ENCODE measurements around the gene CCDC152. TPM values are rescaled to one million over a fixed set of nuclear protein-coding genes. Genes with fewer than 3 reads are reported as not detected.

Gene CCDC152
- total RNA-seq, 4 donors from 2014 or later, result 1.2 to 5.4 (median 1.7) TPM

- TF ChIP-seq, protein P1, sequence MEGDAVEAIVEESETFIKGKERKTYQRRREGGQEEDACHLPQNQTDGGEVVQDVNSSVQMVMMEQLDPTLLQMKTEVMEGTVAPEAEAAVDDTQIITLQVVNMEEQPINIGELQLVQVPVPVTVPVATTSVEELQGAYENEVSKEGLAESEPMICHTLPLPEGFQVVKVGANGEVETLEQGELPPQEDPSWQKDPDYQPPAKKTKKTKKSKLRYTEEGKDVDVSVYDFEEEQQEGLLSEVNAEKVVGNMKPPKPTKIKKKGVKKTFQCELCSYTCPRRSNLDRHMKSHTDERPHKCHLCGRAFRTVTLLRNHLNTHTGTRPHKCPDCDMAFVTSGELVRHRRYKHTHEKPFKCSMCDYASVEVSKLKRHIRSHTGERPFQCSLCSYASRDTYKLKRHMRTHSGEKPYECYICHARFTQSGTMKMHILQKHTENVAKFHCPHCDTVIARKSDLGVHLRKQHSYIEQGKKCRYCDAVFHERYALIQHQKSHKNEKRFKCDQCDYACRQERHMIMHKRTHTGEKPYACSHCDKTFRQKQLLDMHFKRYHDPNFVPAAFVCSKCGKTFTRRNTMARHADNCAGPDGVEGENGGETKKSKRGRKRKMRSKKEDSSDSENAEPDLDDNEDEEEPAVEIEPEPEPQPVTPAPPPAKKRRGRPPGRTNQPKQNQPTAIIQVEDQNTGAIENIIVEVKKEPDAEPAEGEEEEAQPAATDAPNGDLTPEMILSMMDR (IDR thresholded peaks at IDR 0.05; ENCODE audit: low read depth), result no peak
Observed at GRCh38 chr5:42807722-42808447, 51.3 kb downstream of the CCDC152 start.

DNA sequence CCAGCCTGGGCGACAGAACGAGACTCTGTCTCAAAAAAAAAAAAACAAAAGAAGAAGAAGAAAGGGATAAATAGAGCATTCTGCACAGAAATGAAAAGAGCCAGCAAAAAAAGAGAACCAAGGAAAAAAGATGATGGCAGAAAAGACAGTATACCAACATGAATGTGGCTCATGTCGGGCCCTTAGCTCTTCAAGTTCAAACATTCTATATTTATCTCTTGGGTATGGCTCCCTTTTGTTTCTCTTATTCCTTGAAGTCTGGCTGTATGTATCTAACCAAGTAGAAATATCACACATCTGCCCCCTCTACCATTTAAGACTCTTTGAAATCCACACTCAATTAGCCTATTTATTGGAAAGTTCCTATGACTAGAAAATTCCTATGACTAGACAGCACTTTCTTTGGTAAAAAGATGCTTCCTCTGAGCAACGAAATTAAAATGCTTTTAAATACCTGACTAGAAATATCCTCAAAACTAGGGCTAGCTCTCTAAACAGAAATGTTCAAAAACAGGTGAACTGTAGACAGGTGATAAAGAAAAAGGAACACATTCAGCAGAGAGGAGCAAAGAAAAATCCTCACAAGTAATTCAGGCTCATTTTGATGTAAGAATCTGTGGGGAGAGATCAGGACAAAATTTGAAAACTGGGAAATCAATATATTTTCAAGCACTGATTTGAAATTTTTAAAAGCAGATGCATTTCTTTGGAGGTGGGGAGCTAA lies 52.4 kb downstream of the CCDC152 start:
- TF ChIP-seq, protein P1 (IDR thresholded peaks at IDR 0.05; ENCODE audit: low read depth), result no peak

GRCh38 chr5:42810834-42811590 lies 54.4 kb downstream of the CCDC152 start:
- TF ChIP-seq, protein P1 (IDR thresholded peaks at IDR 0.05; ENCODE audit: low read depth), result no peak

DNA sequence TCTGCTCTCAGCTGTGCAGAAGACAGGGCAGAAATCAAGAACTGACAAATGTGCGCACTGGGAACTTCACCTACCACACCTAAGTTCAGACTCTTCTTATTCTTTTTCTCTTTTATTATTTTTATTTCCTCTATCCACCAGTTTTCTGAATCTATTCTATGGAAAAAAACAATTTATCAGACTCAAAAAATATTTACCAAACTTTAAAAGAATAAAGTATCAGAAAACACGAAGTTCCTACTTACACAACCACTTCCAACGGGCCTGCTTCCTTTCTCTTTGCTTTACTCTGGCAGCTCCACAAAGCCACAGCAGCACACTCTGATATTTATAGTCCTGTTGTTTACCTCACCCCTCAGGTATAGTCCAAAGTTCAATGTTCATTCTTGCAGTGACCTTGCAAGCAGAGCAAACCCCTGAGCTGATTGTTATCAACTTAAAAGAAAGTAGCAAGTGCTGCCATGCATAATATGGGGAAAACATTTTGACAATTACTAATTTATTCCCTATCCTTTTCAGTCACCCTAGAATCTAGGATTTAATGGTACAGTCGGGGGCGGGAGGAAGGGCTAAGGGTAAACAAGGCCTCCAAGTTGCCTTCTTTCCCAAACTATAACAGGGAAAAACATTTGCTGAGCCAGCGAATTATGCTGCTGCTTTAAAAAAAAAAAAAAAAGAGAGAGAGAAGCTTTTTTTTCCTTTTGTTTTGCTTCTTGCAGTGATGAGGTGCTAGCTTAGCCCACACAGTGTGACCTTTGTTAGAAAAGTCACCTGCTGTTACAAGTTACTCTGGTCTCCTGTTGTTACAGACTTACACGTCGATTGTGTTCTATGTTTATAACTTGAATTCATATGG lies 55.2 kb downstream of the CCDC152 start, which contains the start of gene SELENOP:
SELENOP (minus strand) TSS at position 302 of the 856 bp plus-strand sequence. CDS start 3,539 bp downstream, outside the sequence.
- TF ChIP-seq, protein P1 (IDR thresholded peaks at IDR 0.05; ENCODE audit: low read depth), result no peak

DNA sequence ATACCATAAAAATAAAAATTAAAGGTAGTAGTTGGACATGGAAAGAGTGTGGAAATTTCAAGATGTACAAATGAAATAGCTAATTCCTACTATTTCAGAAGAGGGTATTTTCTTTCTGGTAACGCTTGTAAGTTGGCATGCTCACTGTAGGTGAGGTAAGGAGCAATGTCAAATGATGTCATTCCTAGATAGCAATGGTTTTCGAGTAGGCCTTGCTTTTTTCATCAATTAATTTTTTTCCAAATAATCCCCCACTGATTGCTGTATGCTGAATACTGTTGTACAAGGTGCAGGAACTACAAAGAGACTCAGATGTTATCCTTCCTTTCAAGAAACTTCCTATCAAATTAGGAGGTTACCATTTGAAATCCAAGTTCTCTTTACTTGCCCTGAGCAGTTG lies 56.0 kb downstream of the CCDC152 start:
- TF ChIP-seq, protein P1 (IDR thresholded peaks at IDR 0.05; ENCODE audit: low read depth), result no peak

DNA sequence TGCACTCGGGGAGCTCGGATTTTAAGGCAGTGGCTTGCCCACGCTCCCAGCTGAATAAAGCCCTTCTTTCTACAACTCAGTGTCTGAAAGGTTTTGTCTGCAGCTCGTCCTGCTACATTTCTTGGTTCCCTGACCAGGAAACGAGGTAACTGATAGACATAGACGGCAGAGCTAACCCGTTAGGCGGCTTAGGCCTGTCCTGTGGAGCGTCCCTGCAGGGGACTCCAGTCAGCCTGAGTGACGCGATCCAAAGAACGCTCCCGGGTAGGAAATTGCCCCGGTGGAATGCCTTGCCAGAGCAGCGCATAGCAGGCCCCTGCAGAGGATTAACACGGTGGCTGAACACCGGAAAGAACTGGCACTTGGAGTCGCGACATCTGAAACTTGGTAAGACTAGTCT lies 56.9 kb downstream of the CCDC152 start:
- TF ChIP-seq, protein P1 (IDR thresholded peaks at IDR 0.05; ENCODE audit: low read depth), result no peak

All from subcutaneous adipose tissue (tissue), 4 donors.